Amniotic stem cell (primary cell): ENCODE results near the gene KCNG2.

ENCODE experiments used
- DNase-seq: peaks from one replicate; lab custom pipeline; 2025; lab: John Stamatoyannopoulos, UW

The KCNG2 gene

GRCh38 chr18:79798999-79799370, 1.2 kb downstream of the KCNG2 start:
- no peak for DNase-seq

- no peak for DNase-seq
These were observed 2.1 kb downstream of the KCNG2 start for GRCh38 chr18:79799619-79800370.

- DNase-seq: no peak
These were observed 2.8 kb downstream of the KCNG2 start for GRCh38 chr18:79800371-79801180.

- DNase-seq: no peak
These were observed 3.5 kb downstream of the KCNG2 start for GRCh38 chr18:79801217-79801616.

GRCh38 chr18:79801641-79802040, 3.9 kb downstream of the KCNG2 start:
- no peak for DNase-seq

GRCh38 chr18:79802298-79802697, 4.6 kb downstream of the KCNG2 start:
- DNase-seq: no peak

- DNase-seq: no peak
These were observed 5.9 kb downstream of the KCNG2 start for GRCh38 chr18:79803611-79804051.

- no peak for DNase-seq
These were observed 6.5 kb downstream of the KCNG2 start for GRCh38 chr18:79804130-79804787.

GRCh38 chr18:79805211-79805887, 7.6 kb downstream of the KCNG2 start:
- no peak for DNase-seq

GRCh38 chr18:79805926-79806487, 8.3 kb downstream of the KCNG2 start:
- DNase-seq: no peak

- no peak for DNase-seq
These were observed 9.5 kb downstream of the KCNG2 start for GRCh38 chr18:79806976-79807841.

GRCh38 chr18:79809482-79810192, 11.9 kb downstream of the KCNG2 start:
- DNase-seq: no peak

GRCh38 chr18:79812052-79812451, 14.3 kb downstream of the KCNG2 start:
- DNase-seq: no peak

- DNase-seq: no peak
These were observed 16.6 kb downstream of the KCNG2 start for GRCh38 chr18:79814373-79814772.

GRCh38 chr18:79815657-79816056, 17.9 kb downstream of the KCNG2 start:
- DNase-seq: no peak

GRCh38 chr18:79816092-79816491, 18.4 kb downstream of the KCNG2 start:
- DNase-seq: no peak

GRCh38 chr18:79816981-79817606, 19.4 kb downstream of the KCNG2 start:
- no peak for DNase-seq

GRCh38 chr18:79817607-79817998, 19.9 kb downstream of the KCNG2 start:
- no peak for DNase-seq

GRCh38 chr18:79818036-79818435, 20.3 kb downstream of the KCNG2 start:
- no peak for DNase-seq

- DNase-seq: no peak
These were observed 20.9 kb downstream of the KCNG2 start for GRCh38 chr18:79818631-79819030.
